ENCODE results near the gene SNCG. TPM values are rescaled to one million over a fixed set of nuclear protein-coding genes. Genes with fewer than 3 reads are reported as not detected.

The SNCG gene
- total and polyA plus RNA-seq, 2 of the 8 experiments (the other 6 are each of a cell fraction or from before 2014, with no cell fraction given): 4.4 to 12.2 TPM

GRCh38 chr10:86988520-86988919 lies 30.1 kb downstream of the SNCG start:
- no peak overlapping the region for H2BK12ac ChIP-seq (ENCODE audit: low read depth, low read length)
- no peak overlapping the region for H2BK120ac ChIP-seq (replicated peaks; ENCODE audit: low read depth, low read length)
- no peak overlapping the region for H4K8ac ChIP-seq (ENCODE audit: extremely low read depth, insufficient read depth, low read length)
- no peak overlapping the region for H3K56ac ChIP-seq (replicated peaks; ENCODE audit: insufficient read length, low read depth, low read length)
- H2AFZ ChIP-seq (ENCODE audit: low read length): no peak overlapping the region
- H4K5ac ChIP-seq (ENCODE audit: insufficient read length, low read depth, low read length): no peak overlapping the region
- ChIA-PET CTCF (ENCODE audit: partially characterized antibody) (interaction anchor here (1.4 to 2.4 kb wide), 2 partner anchors 22 to 49 kb away, joined by 3 to 14 read pairs; no protein-coding TSS in a partner anchor), POLR2A (ENCODE audit: partially characterized antibody) (no interaction called here)
- no peak overlapping the region for H3K4me2 ChIP-seq (ENCODE audit: insufficient read depth in 1 of 2, low read depth in 2 of 2, low read length in 2 of 2)
- H3K79me1 ChIP-seq (ENCODE audit: low read depth, low read length): no peaks in the 10 kb centered on the region
- H3K36me3 ChIP-seq (ENCODE audit: control insufficient read depth in 2 of 4, insufficient read depth in 4 of 4, low read length in 3 of 4): no peaks in the 10 kb centered on the region
- no peak overlapping the region for H2BK20ac ChIP-seq (ENCODE audit: low read length)
- H2AK5ac ChIP-seq (ENCODE audit: low read depth, low read length): no peak overlapping the region
- no peak overlapping the region for H4K91ac ChIP-seq (replicated peaks; ENCODE audit: insufficient read length, low read length)
- H3K9ac ChIP-seq (replicated peaks in 1 of 4; ENCODE audit: extremely low read depth in 1 of 4, low read depth in 3 of 4, low read length in 3 of 4): no peak overlapping the region
- no peak overlapping the region for H2BK5ac ChIP-seq (ENCODE audit: low read depth, low read length)
- no peak overlapping the region for H2BK15ac ChIP-seq (ENCODE audit: low read length)
- no peak overlapping the region for H3K4me3 ChIP-seq (ENCODE audit: extremely low read depth in 1 of 4, insufficient read depth in 2 of 4, low read depth in 3 of 4, low read length in 4 of 4)
- no peaks in the 10 kb centered on the region for H3K9me3 ChIP-seq (ENCODE audit: insufficient read depth in 2 of 2, low read depth in 1 of 2, low read length in 1 of 2)
- H3K79me2 ChIP-seq (ENCODE audit: control insufficient read depth in 1 of 2, insufficient read depth in 2 of 2, low read length in 2 of 2): no peaks in the 10 kb centered on the region
- H3K4me1 ChIP-seq (replicated peaks in 1 of 4; ENCODE audit: control insufficient read depth in 3 of 4, insufficient read depth in 4 of 4, low read length in 3 of 4): no peaks in the 10 kb centered on the region
- no peak overlapping the region for H3K18ac ChIP-seq (ENCODE audit: extremely low read depth, low read length)
- no peak overlapping the region for H3K27ac ChIP-seq (ENCODE audit: low read depth, low read length)
- no peak overlapping the region for H3K14ac ChIP-seq (ENCODE audit: insufficient read length)
- no peak for FAIRE-seq
- no peaks in the 10 kb centered on the region for H4K20me1 ChIP-seq (replicated peaks in 1 of 2; ENCODE audit: control insufficient read depth in 1 of 2, insufficient read depth in 2 of 2, low read length in 2 of 2)
- no peak overlapping the region for H3K23ac ChIP-seq (ENCODE audit: insufficient read length)
- WGBS, 2 experiments (ENCODE audit: extremely low coverage in 1 of 2, insufficient coverage in 1 of 2, insufficient read length in 1 of 2, insufficient replicate concordance in 2 of 2, low coverage in 1 of 2, low lambda C conversion rate in 2 of 2, missing lambda C conversion rate in 1 of 2): 95% methylated on average over 1 of the region's 1 CpG; no CpG with 5 or more reads in 1 of the 2 experiments
- no peak overlapping the region for H3K4ac ChIP-seq (replicated peaks; ENCODE audit: insufficient read length, low read depth, low read length)
- H3K23me2 ChIP-seq (ENCODE audit: low read depth, low read length): no peaks in the 10 kb centered on the region
- H3K27me3 ChIP-seq (replicated peaks in 1 of 4; ENCODE audit: control insufficient read depth in 3 of 4, extremely low read depth in 1 of 4, insufficient read depth in 3 of 4, low read length in 3 of 4): no peaks in the 10 kb centered on the region
- no peak for DNase-seq (ENCODE audit: low read depth in 1 of 2, low spot score in 2 of 2)
- TF ChIP-seq SUZ12 (IDR thresholded peaks at IDR 0.05; ENCODE audit: low read length) (no peak), JUN (IDR thresholded peaks at IDR 0.05; ENCODE audit: low read depth, low read length) (no peak), MAFK (IDR thresholded peaks at IDR 0.05; ENCODE audit: low read depth, low read length) (no peak), RAD21 (IDR thresholded peaks at IDR 0.05 in 1 of 2, conservative IDR thresholded peaks at IDR 0.05 in 1 of 2; ENCODE audit: low read depth in 2 of 2, low read length in 2 of 2) (no peak), TAF7 (optimal IDR thresholded peaks at IDR 0.05; ENCODE audit: borderline replicate concordance, low read depth, low read length) (no peak), ATF3 (IDR thresholded peaks at IDR 0.05; ENCODE audit: insufficient read depth, low read depth, low read length) (no peak), FOSL1 (IDR thresholded peaks at IDR 0.05; ENCODE audit: insufficient read depth, low read depth, low read length) (no peak), TAF1 (IDR thresholded peaks at IDR 0.05; ENCODE audit: low read depth, low read length) (no peak), SP4 (IDR thresholded peaks at IDR 0.05; ENCODE audit: low read length) (no peak), HDAC6 (IDR thresholded peaks at IDR 0.05; ENCODE audit: low read depth, low read length) (no peak), SAP30 (IDR thresholded peaks at IDR 0.05; ENCODE audit: insufficient read depth, insufficient replicate concordance, low read length) (no peak), ZNF274 (IDR thresholded peaks at IDR 0.05; ENCODE audit: borderline replicate concordance, extremely low read depth, low read length) (no peak), NRF1 (IDR thresholded peaks at IDR 0.05; ENCODE audit: low read depth, low read length) (no peak), CBX5 (IDR thresholded peaks at IDR 0.05; ENCODE audit: low read depth, low read length) (no peak)

All from H1 (cell line).